Fibroblast of skin of left biceps (primary cell): Measurements from ENCODE around the gene SPRING1.

Source experiments
- DNase-seq, 2 experiments: peaks; one replicate each; pipeline ENCODE4 v3.0.0-alpha.2; 2013; ENCODE audit warnings: low read depth in 2 of 2

The SPRING1 gene

DNA sequence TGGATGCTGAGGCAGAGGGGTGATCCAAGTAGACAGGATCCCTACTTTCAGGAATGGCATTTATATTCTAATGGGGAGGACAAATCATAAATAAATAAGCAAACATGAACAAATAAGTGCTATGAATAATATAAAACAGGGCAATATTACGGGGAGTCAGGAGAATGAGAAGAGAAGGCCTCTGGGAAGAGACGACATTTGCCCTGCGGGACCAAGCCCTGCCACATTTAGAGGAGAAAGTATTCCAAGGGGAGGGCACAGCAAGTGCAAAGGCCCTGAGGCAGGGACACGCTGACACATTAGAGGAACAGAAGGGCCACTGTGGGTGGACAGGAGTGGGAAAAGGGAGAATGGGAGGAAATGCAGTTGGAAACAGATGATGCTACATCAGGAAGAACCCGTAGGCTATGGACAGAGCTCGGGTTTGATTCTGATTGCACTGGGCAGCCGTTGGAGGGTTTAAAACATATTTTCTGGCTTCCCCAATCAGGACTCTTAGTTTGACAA is 1.6 kb upstream of the SPRING1 start:
- DNase-seq = no peak

DNA sequence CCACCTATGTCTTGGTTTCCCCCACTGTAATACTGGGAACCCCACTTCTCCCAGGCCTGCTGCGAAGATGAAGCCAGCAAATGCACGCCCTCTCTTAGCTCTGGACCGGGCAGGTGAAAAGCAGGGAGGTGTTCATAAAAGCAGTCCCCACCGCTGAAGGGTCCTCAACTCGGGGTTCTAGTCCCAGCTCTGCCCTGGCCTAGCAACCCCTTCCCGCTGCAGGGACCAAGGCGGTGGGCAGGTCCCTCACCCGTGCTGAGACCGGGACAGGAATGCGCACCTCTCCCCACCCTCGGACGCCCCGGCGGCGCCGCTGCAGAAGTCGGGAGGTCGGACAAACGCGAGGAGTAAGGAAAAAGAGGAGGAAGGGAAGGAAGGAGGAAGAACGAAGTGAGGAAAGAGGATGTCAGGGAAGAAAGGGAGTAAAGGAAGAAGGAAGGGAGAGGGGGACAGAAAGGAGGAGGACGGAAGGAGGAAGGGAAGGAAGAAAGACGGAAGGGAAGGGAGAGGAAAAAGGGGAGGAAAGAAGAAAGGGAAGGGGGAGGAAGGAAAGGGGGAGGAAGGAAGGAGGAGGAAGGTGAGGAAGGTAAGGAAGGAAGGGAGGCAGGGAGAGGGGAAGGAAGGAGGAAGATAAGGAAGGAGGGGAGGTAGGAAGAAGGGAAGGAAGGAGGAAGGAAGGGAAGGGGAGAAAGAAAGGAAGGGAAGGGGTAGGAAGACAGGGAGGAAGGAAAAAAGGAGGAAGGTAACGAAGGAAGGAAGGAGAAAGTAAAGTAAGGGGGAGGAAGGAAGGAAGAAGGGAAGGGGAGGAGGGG is 701 bp downstream of the SPRING1 start:
- no peak for DNase-seq

DNA sequence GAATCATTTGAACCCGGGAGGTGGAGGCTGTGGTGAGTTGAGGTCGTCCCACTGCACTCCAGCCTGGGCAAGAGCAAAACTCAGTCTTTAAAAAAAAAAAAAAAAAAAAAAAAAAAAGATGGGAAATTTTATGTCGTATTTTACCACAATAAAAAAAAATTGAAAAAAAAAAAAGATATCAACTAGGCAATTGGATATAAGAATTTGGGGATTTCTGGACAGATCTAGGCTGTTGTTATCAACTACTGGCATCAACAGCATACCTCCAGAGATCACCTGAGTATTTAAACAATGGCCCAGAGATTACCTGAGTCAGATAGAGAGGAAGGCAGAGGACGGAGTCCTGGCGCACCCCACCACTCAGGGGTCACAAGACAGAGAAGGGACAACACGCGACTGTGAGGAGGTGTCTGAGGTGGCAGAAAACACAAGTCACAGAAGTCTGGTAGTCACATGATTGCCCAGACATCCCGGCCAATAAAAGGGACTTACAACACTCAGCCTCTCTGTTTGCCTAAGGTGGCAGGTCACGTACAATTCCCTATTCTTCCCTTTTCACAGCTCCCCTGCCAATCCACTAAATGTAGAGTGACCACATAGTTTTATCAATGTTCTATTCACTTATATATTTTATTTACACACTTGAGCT is 1.8 kb downstream of the SPRING1 start:
- DNase-seq = no peak

DNA sequence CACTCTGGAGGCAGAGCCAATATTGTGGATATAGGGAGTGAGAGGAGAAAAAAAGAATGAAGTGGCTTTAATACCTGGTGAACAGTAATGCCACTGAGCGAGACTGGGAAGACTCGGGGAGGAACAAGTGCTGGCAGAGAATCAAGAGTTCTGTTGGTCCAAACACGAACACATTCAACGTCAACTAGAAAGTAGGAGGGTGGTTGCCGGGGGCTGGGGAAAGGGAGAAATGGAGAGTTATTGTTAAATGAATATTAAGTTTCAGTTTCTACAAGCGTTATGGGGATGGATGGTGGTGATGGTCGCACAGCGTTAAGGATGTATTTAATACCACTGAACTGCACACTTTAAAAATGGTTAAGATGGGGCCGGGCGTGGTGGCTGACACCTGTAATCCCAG is 2.8 kb downstream of the SPRING1 start:
- no peak for DNase-seq

DNA sequence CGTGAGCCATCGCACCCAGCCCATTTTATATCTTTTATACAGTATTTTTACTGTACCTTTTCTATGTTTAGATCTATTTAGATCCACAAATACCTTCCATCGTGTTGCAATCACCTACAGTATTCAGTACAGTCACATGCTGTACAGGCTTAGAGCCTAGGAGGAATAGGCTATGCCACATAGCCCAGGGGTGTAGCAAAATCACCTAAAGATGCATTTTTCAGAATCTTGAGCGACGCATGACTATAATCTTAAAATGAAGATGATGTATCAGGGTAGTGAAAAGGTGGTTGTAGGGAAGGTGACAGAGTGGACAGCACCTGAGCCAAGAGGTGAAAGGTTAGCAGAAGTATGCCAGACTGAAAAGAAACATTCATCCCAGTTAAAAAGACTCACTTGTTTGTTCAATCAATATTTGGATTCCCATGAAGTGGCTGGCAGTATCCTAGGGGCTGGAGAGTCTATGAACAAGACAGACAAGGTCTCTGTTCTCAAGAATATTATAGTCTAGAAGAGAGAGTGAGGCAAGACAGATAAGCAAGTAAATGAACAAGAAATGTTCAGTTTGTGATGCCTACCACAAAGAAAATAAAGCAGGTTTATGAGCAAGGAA is 3.6 kb downstream of the SPRING1 start:
- DNase-seq = no peak

DNA sequence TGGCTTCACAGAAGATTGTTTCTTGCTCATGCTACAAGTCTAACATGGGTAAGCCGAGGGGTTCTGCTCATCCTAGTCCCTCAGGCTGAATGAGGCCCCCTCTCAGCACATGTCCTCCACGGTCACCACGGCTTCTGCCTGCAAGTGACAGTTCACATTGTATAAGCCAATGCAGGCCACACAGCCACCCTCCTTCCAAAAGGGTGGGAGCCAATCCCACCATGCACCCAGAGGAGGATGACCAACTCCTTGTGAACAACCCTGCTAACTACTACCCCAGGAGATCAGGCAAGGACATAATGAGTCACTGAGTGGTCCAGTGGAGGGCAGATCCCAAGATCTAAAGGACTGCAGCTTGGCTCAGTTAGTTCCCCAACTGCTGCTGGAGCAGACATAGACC is 6.1 kb downstream of the SPRING1 start:
- no peak for DNase-seq

DNA sequence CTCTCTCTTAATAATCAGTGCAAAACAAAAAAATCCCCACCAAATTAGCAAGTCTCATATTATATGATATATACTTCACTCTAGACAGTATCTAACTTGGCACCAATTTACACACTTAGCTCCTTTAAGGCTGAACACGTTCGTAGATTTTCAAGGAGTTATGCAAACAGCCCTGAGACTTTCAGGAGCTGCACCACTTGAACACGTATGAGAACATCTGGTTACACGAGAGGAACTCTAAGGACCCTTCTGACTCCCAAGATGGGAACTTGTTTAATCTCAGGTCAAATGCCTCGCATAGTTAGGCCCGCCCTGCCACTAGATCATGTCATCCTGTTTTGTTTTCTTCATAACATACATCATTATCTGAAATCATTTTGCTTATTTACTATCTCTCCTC is 10.0 kb downstream of the SPRING1 start:
- DNase-seq = no peak

DNA sequence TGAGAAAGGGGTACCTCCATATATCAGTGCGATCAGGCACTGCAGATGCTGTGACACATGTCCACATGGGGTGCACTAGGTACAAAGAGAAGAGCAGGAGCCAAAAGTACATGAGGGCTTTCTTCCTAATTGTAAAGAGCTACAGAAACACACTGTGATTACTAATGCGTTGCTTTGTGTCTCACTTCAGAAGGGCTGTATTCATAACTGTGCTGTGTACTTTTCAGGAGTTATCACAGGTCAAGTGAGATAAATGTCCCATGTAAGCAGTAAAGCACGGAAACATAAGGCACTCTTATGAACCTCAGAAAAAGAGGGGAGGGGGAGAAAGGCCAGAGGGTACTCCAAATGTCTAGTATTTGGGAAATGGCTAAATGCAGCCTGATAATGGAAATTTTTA is 10.6 kb downstream of the SPRING1 start:
- DNase-seq = no peak

DNA sequence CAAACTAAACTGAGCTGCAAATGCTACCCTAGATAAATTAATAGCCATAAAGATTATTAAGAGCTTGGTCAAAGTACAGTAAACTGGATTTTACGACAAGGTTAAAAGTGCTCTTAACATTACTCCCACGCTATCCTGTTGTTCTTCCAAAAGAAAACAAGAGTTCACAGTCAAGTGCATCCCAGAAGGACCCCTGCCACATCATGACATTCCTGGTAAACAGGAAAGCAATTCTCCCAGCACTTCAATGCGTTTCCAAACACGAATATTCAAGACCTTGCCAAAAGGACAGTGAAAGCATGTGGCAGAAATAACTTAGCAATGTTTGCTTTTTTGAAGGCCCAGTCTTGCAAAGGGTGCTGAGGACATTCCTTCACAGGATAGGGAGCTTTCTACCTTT is 11.2 kb downstream of the SPRING1 start:
- no peak for DNase-seq

DNA sequence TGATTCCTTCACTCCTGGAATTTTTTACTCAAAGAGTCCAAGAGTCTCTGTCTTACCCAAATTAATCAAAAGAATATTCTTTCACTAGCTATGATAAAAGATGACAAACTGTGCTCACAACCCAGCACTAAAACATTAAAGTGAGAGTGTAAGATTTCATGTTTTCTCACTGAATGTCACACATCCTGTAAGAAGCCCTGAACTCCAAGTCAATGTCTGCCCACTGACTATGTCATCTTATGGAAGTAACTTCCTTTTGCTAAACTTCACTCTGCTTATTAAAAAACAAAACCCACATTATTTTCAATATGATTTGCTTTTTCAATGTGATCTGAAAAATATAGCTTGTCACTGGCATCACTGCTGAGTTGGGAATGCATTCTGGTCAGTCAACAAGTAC is 15.6 kb downstream of the SPRING1 start:
- DNase-seq = no peak

DNA sequence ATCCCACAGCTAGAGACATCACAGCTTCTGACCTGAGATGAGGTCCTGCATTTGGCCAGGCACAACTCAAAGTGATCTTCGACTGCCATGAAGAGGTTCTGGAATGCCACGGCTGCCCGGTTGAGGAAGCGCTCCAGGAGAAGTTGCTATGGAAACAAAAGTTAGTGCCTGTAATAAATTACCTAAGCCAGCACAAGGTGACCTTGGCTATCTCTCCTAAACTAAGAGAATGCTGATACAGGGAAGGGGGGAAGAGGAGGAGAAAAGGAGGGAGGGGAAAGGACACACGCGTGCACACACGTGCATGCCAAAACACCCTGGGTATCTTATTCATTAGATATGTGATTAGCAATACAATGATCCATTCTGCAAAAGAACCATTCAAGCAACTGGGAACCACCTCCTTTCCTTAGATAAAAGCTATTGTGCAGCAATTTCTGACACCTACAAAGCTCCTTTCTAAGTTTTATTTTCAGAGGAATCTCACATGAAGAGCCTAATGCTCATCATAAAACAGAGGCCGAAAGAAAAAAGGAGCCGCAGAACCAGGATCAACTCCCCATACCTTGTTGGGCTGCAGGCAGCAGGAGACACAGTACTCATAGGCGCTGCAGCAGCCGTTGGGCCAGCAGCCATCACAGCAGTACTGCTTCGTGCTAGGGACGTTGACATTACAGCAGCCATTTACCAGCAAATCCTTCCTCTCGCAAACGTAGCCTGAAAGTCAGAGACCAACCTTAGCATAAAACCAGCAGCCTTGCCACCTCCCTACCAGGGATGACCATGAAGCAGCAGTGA is 17.9 kb downstream of the SPRING1 start:
- DNase-seq = no peak

DNA sequence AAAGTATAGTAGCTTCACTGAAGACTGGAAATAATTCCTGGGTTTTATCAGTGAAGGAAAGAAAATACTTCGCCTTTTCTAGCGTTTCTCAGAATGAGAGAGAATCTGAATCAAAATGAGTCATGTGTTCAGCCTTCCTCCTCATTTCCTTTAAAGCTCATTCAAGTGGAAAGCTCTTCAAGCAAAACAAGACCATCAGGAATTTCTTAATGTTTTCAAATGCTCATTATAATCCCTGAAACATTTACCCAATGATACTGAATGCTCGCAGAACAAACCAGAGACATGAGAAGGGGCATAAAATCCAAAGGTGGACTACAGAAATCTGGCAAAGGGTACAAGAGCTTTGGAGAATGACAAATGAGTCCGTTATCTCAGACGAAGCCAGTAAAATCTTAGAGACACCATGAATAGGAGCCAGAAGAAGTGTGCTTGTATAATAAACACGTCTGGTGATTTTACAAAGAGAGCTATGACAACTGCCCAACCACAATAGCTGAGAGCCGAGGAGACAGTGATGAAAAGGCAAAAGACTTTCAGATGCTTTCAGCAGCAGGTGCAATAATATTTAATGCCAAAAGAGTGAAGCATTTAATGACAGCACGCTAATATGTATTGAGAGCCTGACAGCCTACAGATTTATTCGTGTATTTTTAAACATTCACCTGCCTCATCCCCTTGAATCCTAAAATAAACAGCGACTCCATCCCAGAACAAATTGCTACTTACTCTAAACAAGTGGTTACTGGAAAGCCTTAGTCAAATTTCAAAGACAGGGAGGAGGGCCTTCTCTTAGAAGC is 19.0 kb downstream of the SPRING1 start:
- DNase-seq = no peak

DNA sequence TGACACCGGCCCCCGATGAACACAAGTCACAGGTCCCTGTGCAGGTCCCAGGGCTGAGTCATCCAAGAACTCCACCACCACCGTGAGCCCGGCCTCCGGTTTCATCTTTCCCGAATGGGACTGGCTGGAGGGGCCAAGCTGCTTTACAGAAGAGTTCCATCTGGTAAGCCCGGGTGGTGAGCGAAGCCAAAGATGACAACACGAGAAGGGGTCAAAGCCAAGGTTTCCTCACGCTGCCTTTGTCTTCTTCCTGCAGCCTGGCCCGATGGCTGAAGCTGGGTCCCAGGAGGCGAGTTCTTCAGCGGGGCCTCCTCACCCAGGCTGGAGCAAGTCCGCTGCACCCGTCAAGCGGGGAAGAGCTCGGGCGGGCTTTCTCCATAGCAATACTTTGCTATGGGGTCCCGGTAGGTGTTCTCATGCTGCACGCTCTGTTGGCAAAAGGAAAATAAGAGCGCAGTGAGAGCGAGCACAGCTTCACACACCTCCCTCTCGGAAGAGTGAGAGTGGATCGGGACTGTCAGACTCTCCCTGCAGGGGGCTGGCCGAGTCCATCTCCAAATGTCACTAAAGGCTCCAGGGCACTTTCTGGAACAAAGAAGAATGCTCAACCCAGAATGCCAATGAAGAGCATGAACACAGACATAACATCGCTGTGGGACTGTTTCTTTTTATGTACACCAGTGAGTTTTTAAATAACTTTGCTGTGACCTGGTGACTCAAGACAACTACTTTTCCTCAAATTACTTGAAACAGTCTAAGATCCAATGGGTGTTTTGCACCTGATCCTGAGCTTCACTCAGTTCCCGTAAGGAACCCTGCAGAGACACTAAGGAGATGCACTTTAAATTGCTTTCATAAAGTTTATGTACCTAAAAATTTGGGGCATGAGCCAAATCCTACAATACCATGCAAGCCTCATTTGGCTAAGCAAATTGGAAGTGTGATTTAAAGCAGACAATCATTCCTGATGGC is 20.1 kb downstream of the SPRING1 start:
- DNase-seq = no peak

DNA sequence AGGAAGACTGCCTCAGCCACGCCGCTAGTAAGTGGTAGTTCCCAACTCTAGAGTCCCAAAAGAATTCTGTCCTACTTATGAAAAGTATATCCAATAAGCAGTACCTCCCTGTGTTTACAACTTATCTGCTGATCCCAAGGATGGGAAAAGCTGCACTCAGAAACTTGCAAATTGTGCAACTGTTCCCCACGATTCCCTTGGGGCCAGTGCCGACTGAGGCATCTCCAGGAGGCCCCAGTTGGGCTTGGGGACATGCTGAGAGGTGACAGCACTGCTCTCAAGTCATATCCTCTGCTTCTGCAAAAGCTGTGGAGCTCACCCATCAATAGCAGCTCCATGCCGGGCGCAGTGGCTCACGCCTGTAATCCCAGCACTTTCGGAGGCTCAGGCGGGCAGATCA is 23.7 kb downstream of the SPRING1 start:
- no peak for DNase-seq

DNA sequence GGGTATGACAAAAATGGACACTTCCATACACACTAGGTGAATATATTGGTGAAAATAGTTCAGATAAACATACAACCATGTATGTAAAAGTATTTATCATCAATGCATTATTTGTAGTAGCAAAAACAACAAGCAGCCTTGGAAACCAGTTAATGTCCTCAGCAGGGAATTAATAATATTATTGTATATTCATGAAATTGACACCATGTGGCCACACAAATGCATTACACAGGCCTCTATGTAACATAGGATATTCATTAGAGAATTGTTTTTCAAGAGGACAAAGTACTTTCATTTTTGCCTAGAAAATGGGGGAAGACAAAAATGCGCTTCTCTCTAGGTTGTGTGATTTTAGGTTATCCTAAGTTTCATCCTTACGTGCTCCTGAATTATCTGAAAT is 24.3 kb downstream of the SPRING1 start:
- no peak for DNase-seq

DNA sequence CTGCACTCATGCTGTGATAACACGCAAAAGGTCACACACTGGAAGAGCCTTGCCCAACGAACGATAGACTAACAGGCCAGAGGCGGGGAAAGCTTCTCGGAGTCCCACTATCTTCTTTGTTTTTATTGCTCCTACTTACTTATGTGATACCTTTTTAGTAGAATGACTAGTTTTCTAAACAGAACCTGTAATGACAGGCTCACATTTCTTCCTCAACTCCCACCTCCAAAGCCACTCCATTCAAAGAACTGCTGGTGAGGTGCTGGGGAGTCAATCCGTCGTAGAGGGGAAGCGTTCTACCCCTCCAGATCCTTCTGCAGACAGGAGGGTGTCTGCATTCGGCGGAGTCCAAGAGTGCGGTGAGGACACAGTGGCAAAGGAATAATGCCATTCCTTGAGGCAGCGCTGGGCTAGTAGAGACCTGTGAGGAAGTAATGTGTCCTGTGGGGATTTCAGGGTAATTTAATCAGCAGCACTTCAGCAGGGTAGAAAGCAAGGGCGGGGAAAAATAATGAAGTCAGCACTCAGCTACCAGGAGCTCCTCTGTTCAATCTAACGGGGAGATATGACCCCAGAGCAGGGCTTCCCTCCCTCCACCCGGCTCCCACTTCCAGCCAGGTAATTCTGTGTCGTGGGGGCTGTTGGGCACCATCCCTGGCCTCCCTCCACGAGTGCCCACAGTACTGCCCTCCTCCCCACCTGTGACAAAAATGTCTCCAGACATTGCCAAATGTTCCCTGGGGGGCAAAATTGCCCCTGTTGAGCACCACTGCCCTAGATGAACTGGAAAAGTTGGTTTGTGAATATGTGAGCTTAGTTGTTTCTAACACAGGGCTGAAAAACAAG is 25.2 kb downstream of the SPRING1 start:
- no peak for DNase-seq

DNA sequence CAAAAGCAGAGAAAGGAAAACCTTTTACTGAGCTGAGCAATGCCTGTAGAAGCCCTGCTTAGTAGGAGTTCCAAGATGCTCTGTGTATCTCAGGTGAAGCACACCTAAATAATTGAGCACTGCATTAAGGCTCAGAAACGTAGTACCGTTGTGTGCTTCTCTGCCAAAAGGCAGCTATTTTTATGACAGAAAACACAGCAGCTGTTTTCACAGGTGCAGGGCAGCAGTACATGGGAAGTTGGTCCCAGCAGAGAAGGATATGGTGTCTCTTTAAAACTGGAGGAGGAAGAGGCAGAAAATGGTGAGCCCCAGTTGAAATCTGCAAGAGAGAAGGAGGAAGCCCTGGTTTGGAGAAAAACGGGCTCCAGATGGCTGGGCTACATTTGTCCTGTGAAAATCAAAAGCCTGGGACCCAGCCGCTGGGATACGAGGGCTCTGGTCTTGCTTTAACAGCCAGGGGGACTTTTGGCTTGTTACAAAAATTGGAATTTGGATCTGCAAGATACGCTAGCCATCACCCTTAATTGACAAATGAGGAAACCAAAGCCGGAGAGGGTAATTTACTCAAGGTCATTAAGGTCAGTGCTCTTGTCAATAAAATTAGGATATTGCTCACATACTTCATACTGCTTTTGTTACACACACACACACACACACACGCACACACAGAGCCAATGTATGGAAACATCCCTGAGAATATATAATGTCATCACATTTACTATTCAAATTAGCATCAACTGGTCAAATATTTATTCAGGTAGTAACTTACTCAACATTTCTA is 27.3 kb downstream of the SPRING1 start:
- no peak for DNase-seq

DNA sequence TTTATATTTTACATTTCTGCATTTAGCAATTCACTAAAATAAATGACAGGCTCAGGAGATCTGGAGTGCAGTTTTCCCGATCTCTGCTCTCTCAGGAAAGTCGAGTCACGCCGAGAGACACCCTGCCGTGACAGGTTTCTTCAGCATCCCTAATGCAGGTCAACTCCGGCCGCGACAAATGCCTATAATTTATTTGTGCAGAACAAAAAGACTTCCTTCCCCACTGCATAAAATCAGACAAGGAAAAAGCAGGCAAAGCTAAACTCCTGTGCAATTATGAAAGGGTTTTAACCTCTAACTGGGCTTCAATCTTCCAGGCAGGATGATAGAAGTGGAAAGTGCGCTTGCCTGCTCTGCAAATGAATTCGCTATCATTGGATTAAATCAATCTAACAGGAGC is 28.1 kb downstream of the SPRING1 start:
- no peak for DNase-seq
